ENCODE results near the gene ZFYVE28.
"Not testable (repeated sequence)": the region's sequence is repeated elsewhere in the genome, so short reads cannot be mapped to it uniquely, and the experiment has no call there.

GRCh38 chr4:2465544-2465943 lies 47.1 kb upstream of the ZFYVE28 start:
- TF ChIP-seq LEF1 (IDR thresholded peaks at IDR 0.05; ENCODE audit: borderline replicate concordance); PKNOX1 (IDR thresholded peaks at IDR 0.05); BHLHE40 (IDR thresholded peaks at IDR 0.05; ENCODE audit: borderline replicate concordance); NFRKB (IDR thresholded peaks at IDR 0.05); ARNT (IDR thresholded peaks at IDR 0.05); FOXK2 (IDR thresholded peaks at IDR 0.05); SP1 (IDR thresholded peaks at IDR 0.05); SUZ12 (IDR thresholded peaks at IDR 0.05); TARDBP (IDR thresholded peaks at IDR 0.05); HDGF (IDR thresholded peaks at IDR 0.05; ENCODE audit: borderline replicate concordance); ELF4 (IDR thresholded peaks at IDR 0.05): not testable (repeated sequence)

All from HEK293T (cell line).